ENCODE data around the gene ABLIM3.

GRCh38 chr5:149211566-149211965, 70.3 kb downstream of the ABLIM3 start:
- TF ChIP-seq ZBTB40 (IDR thresholded peaks at IDR 0.05; ENCODE audit: borderline replicate concordance) (no peak), REST (IDR thresholded peaks at IDR 0.05; ENCODE audit: low read depth, low read length) (no peak), EP300 (IDR thresholded peaks at IDR 0.05; ENCODE audit: borderline replicate concordance in 1 of 2, control insufficient read depth in 1 of 2, low read depth in 2 of 2, low read length in 2 of 2) (no peak), ZNF217 (IDR thresholded peaks at IDR 0.05) (no peak), KDM1A (IDR thresholded peaks at IDR 0.05; ENCODE audit: borderline replicate concordance) (no peak)
